Measurements from ENCODE around the gene ZFP57.
"Not testable (repeated sequence)": the region's sequence is repeated elsewhere in the genome, so short reads cannot be mapped to it uniquely, and the experiment has no call there.

The ZFP57 gene

DNA sequence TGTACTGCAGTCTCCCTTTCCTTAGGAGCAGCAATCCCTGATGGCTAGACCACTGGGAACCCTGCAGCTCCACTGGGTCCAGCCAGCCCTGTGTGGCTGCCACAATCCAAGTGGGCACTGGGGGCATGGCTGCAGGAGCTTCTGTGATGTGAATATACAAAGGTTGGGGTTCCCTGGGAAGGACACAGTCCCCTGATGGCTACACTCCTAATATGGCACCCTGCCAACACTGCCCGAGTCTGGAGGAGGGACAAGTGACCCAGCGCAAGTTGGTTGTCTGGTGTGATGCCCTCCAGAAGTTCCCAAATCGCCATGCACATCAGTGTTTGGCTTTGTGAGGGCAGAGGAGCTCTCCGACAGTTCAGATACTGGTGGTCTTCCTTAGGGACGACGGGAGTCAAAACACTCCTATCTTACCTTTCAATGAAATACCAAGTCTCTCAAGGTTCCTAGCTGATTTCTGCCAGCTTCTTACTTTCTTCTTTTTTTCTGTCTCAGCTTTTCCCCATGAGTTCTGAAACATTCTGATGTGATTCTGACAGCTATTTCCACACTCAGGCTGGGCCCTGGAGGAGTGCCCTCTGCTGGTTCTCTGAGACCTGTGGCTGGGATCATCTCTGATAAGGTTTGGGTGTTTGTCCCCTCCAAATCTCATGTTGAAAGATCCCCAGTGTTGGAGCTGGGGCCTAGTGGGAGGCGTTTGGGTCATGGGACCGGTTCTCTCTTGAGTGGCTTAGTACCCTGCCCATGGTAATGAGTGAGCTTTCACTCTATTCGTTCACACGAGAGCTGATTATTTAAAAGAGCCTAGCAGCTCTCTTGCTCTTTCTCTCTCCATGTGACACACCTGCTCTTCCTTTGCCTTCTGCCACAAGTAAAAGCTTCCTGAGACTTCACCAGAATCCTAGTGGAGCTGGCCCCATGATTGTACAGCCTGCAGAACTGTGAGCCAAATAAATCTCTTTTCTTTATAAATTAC is 15.5 kb upstream of the ZFP57 start:
- no peak for DNase-seq (ENCODE audit: low read depth)

- no peak for DNase-seq (ENCODE audit: low read depth)
Measured at GRCh38 chr6:29694637-29695036, 13.7 kb upstream of the ZFP57 start.

DNA sequence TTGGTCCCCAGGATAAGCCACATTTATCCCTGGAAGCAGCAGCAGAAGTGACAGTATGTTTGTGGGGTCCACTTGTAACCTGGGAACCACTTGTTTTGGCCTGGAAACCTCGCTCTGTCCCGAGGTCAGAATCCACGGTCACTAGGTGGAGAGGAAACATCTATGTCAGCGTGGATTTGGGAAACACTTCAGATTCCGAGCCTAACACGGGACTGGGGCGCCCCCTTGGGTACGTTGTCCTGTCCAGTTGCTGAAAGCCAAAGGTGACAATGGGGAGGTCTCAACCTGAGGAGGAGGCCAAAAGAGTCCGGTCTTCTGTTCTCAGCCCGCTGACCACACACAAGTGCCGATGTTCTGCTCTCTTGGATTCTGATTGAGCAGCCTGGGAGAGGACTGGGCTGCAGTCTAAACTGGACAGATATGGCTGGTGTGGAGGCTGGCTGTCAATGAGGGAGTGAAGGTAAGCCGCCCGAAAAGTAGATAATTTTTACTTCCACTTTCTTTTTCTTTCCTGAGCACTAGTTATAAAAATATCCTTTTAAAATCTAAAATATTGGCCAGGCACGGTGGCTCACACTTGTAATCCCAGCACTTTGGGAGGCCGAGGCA is 4.9 kb upstream of the ZFP57 start:
- DNase-seq (ENCODE audit: low read depth): no peak

- DNase-seq (ENCODE audit: low read depth): no peak
Measured at GRCh38 chr6:29681811-29682210, 859 bp upstream of the ZFP57 start.

DNA sequence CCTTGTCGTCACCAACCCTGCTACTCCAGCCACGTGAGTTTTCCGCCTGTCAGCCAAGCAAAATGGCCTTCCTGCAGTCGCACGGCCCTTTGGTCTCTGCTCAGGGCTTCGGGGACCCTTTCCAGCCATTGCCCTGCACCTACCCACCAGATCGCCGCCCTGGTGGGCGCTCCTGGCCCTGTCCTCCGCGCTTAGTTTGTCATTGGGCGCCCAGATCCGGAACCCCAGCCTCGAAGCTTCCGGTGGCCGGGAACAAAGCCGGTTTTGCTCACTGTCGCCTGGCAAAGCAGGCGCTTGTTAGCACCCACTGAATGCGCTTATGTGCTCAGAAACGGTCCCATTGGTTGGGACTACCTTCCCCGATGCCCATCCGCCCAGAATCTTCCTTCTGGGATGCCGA is 536 bp downstream of the ZFP57 start:
- DNase-seq (ENCODE audit: low read depth): no peak

DNA sequence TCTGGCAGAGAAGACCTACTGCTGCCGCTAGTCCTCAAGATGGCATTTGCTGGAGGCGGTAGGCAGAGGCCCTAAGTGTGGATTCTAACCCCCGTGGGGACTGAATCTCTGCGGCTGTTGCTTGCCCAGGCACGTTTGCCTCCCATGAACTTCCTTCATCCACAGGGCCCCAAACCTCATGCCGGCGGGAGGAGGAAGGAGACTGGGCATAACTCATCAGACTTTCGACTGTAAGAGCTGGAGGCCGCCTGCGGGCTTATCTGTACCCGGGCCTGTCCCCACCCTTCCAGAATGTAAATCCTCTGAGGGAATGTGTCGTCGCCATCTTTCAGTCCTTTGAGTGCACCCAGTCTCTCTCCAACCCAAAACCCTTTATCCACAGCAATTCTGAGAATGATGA is 990 bp downstream of the ZFP57 start:
- DNase-seq (ENCODE audit: low read depth): no peak

DNA sequence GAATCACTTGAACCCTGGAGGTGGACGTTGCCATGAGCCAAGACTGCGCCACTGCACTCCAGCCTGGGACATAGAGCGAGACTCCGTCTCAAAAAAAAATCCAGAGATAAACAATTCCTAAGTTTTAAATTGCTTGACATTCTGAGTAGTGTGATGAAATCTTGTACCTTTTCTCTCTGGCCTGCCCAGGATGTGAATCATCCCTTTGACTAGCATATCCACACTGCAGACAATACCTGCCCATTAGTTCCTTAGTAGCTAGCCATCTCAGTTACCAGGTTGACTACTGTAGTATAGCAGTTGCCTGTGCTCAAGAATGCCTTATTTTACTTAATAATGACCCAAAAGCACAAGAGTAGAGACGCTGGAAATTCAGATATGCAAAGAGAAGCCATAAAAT is 2.8 kb downstream of the ZFP57 start:
- DNase-seq (ENCODE audit: low read depth): no peak

DNA sequence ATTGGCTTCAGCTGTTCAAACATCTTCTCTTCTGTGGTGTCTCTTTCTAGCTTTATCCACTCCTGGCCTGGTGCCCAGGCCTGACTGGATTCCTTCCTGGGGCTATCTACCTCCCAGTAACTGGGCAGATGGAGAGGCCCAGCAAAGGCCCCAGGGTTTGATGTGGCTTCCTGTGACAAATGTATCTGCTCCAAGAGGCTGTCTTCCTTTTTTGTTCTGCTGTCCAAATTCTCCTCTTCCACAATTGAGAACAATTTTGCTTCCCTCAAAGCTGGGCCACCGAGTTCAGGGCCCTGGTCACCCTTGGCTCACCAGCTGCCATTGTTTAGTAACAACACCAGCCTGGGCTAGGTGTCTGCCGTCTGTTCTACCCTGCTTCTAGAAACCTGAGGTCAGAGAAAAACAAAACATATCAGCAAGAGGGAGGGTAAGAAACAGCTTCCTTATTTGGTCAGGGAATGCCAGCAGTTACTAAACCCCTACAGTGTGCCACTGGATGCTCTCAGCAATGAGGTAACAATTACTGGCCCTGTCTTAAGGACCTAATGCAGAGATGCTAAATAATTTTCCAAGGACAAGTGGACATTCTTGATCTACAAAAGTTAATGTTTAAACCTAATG is 3.9 kb downstream of the ZFP57 start:
- DNase-seq (ENCODE audit: low read depth): no peak

GRCh38 chr6:29675561-29675960 is 5.4 kb downstream of the ZFP57 start:
- DNase-seq (ENCODE audit: low read depth): no peak

DNA sequence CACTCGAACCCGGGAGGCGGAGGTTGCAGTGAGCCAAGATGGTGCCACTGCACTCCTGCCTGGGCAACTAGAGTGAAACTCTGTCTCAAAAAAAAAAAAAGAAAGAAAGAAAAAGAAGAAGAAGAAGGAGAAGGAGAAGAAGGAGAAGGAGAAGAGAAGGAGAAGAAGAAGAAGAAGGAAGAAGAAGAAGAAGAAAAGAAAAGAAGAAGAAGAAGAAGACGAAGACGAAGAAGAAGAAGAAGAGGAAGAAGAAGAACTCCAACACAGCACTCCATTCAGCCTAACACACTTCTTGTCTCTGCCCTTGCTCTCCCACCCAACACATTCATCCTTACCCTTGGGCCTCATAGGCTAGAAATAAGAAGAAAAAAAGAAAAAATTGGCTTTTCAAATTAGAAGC is 6.9 kb downstream of the ZFP57 start:
- DNase-seq (ENCODE audit: low read depth): no peak

- no peak for DNase-seq (ENCODE audit: low read depth)
Measured at GRCh38 chr6:29673161-29673560, 7.8 kb downstream of the ZFP57 start.

- DNase-seq (ENCODE audit: low read depth): not testable (repeated sequence)
Measured at GRCh38 chr6:29672116-29672515, 8.8 kb downstream of the ZFP57 start.

DNA sequence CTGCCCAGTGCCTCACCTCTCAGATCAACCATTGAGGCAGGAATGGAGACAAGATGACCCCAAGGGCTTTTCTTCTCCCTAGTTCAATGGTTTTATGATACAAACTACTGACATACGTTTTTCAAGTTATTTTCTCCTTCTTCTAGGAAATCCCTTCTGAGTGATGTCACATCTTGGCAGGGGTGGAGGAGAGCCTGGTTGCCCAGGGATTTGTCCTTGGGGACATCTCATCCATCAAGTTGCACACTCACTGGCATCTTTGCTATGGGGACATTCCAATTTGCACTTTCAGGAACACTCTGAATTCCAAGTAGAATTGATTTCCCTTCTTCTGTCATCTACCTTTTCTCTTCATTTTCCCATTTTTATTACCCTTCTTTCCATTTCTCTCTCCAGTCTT is 9.9 kb downstream of the ZFP57 start:
- no peak for DNase-seq (ENCODE audit: low read depth)

DNA sequence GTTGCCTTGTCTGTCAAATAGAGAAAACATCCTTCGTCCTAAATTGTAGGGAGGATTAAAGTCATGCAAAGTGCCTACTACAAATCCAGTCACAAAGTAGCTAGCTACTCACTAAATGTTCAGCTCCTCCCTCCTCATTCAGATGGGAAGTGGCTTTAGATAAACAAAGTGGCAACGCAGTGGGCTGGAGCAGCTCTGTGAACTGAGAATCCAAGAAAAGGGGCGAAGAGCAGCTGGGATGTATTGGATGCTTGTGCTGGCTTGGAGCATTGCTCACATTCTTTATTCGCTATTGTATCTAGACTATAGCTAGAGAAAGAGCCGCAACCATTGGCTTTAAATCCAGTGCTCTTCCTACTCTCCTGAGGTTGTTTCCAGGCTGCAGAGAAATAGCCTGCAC is 13.8 kb downstream of the ZFP57 start:
- no peak for DNase-seq (ENCODE audit: low read depth)

- DNase-seq (ENCODE audit: low read depth): no peak
Measured at GRCh38 chr6:29666826-29667130, 14.2 kb downstream of the ZFP57 start.

DNA sequence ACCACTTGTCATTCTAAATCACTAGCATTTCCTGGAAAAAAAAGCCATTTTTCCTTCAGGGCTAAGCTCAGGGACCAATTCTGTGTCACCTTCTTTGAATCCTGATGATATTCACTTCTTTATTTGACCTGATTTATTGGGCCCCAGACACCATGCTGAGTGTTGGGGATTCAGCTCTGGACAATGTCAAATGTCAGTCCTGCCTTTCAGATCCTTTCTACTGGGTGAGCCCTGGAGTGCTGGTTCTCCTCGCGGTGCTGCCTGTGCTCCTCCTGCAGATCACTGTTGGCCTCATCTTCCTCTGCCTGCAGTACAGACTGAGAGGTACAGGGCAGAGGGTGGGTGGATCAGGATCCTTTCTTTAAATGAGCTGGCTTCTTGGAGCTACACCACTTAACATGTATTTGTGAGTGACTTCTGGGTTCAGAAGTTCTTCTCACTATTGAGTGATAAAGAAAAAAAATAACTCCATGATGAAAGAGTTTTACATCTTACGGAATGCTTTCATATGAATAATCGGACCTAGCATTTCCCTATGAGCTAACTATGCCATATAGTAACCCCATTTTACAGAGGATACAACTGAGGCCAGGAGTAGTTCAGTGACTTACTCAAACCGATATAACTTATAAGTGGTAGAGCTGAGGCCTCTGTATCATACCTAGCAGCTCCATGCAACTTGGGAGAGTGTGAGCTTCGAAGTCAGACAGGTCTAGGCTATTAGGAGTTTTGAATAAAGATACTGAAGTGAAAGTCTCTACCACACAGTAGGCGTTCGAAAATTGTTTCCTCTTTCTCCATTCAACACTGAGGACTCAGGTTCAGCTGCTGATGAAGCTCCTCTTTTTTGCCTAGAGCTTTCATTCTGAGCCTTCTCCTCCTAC is 14.8 kb downstream of the ZFP57 start:
- DNase-seq (ENCODE audit: low read depth): no peak

GRCh38 chr6:29663300-29664042 is 17.5 kb downstream of the ZFP57 start:
- DNase-seq (ENCODE audit: low read depth): no peak

DNA sequence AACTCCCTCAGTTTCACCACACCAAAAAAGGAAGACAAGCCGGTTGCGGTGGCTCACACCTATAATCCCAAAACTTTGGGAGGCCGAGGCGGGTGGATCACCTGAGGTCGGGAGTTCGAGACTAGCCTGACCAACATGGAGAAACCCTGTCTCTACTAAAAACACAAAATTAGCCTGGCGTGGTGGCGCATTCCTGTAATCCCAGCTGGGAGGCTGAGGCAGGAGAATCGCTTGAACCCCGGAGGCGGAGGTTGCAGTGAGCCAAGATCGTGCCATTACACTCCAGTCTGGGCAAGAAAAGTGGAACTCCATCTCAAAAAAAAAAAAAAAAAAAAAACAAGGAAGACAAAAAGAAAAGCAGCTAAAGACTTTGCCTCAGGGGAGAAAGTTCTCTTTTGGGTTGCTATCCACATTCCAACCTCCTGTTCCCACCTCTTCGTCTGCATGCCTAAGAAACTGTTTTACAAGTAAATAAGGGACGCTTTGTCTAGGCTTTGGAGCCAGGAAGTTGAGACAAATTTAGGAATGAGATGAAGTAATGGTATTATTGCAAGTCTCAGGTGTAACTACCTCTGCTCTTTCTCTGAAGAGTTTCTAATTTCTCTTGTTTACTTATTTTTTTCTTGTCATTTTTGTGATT is 19.3 kb downstream of the ZFP57 start:
- DNase-seq (ENCODE audit: low read depth): not testable (repeated sequence)

GRCh38 chr6:29661071-29661470 is 19.9 kb downstream of the ZFP57 start:
- no peak for DNase-seq (ENCODE audit: low read depth)

- no peak for DNase-seq (ENCODE audit: low read depth)
Measured at GRCh38 chr6:29656798-29657197, 24.2 kb downstream of the ZFP57 start, which contains the start of gene MOG. Gene MOG (plus strand): TSS chr6:29657092. CDS start chr6:29657210, 118 bp downstream.

DNA sequence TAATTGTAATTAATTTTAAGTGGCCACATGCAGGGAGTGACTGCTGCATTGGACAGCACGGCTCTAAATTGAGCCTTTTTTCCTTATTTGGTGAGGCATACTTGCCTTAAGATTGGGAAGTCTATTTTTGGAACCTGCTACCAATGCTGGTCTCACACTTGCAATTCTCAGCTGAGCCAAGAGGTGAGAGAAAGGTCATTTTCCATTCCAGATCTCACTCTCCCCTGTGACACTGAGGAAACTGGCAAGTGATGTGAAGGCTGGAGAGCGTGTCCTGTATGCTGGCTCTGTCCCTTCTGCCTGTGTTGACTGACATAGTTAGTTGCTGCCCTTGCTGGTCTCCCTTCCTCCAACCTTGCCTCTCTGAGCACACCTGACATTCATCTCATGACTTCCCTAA is 24.8 kb downstream of the ZFP57 start:
- DNase-seq (ENCODE audit: low read depth): no peak

Measured in stimulated activated CD4-positive, alpha-beta T cell treated with anti-CD3 and anti-CD28 coated beads, Interleukin-2, amount 100 ng/mL, for 4 hours (primary cell).